A673 (cell line): ENCODE measurements around the gene ADAMTS13. TPM values are rescaled to one million over a fixed set of nuclear protein-coding genes. Genes with fewer than 3 reads are reported as not detected.

Experiments used
- BruUV-seq: library from RNA; stranded (reverse); fragments of 400-500 nt; replicated peaks from 2 replicates; lab custom pipeline; 2021; lab: Mats Ljungman, UMichigan
- CTCF ChIA-PET: fragments of 300-600 bp; sonication (Branson Sonifier 250); formaldehyde crosslinking; loops from one replicate; lab custom pipeline; 2022; ENCODE audit warnings: antibody characterized with exemption; lab: Charles Lee
- POLR2A ChIA-PET: fragments of 300-600 bp; sonication (Branson Sonifier 250); formaldehyde crosslinking; loops from one replicate; lab custom pipeline; 2022; ENCODE audit warnings: antibody characterized with exemption; ENCODE audit not compliant: low non-redundant PET; lab: Charles Lee
- DNase-seq: peaks from one replicate; pipeline ENCODE4 v3.0.0-alpha.2; 2015; ENCODE audit warnings: low spot score
- H3K27ac ChIP-seq: fragments of 200-600 bp; sonication (generic); 2 replicates; pipeline ENCODE4 v1.5.1; 2016; ENCODE audit warnings: mixed run types, low read depth, mild to moderate bottlenecking, mixed read lengths, antibody characterized with exemption, low read length; ENCODE audit not compliant: poor library complexity, severe bottlenecking
- H3K27me3 ChIP-seq: fragments of 200-600 bp; sonication (generic); replicated peaks from 2 replicates; pipeline ENCODE4 v1.6.1; 2017; ENCODE audit warnings: mixed run types, low read depth, mild to moderate bottlenecking, mixed read lengths, antibody characterized with exemption, low read length; ENCODE audit not compliant: insufficient read depth, poor library complexity
- H3K36me3 ChIP-seq: fragments of 200-600 bp; sonication (generic); 2 replicates; pipeline ENCODE4 v1.6.1; 2016; ENCODE audit warnings: mixed run types, mild to moderate bottlenecking, mixed read lengths, antibody characterized with exemption, low read length; ENCODE audit not compliant: insufficient read depth, poor library complexity, severe bottlenecking
- H3K4me1 ChIP-seq: fragments of 200-600 bp; sonication (generic); 2 replicates; pipeline ENCODE4 v1.6.1; 2017; ENCODE audit warnings: mixed run types, mild to moderate bottlenecking, mixed read lengths, antibody characterized with exemption, low read length; ENCODE audit not compliant: insufficient read depth, poor library complexity, severe bottlenecking
- H3K4me3 ChIP-seq: fragments of 200-600 bp; sonication (generic); 2 replicates; pipeline ENCODE4 v1.5.1; 2016; ENCODE audit warnings: low read depth, mixed run types, mild to moderate bottlenecking, mixed read lengths, low read length; ENCODE audit not compliant: poor library complexity, severe bottlenecking
- H3K9me3 ChIP-seq: fragments of 200-600 bp; sonication (generic); 2 replicates; pipeline ENCODE4 v1.6.1; 2016; ENCODE audit warnings: mixed run types, low read depth, mild to moderate bottlenecking, mixed read lengths, antibody characterized with exemption, low read length; ENCODE audit not compliant: poor library complexity, severe bottlenecking
- EZH2 ChIP-seq: fragments of 200-600 bp; sonication (generic); IDR thresholded peaks from 2 replicates; pipeline ENCODE4 v1.6.1; 2017; ENCODE audit warnings: borderline replicate concordance, low read depth, mild to moderate bottlenecking, mixed read lengths, antibody characterized with exemption, low read length; ENCODE audit not compliant: poor library complexity, severe bottlenecking
- intact Hi-C: fragments of 100-400 bp; cut with micrococcal nuclease; formaldehyde crosslinking; loops from one replicate; pipeline ENCODE4 v1.10.0; 2022; ENCODE audit not compliant: unreplicated experiment
- total RNA-seq: library from RNA; stranded (reverse); gene quantifications from 2 replicates; pipeline ENCODE4 v1.2.3, GENCODE V29; 2021
- TF ChIP-seq, protein P1 (sequence below): fragments of 300-800, 200-600 bp; sonication (generic); conservative IDR thresholded peaks from 2 replicates; pipeline ENCODE4 v1.5.1; 2017; ENCODE audit warnings: low read depth, mild to moderate bottlenecking, antibody characterized with exemption, low read length, moderate library complexity, mixed read lengths

ADAMTS13 gene
- total RNA-seq, 1 experiment from 2014 or later: 1.3 TPM

GRCh38 chr9:133472753-133473378 lies 50.7 kb downstream of the ADAMTS13 start:
- Histone ChIP-seq H3K4me3 (no peak overlapping the region), H3K27ac (no peak overlapping the region), H3K4me1 (no peaks in the 10 kb centered on the region), H3K27me3 (no peaks in the 10 kb centered on the region), H3K36me3 (no peaks in the 10 kb centered on the region), H3K9me3 (no peaks in the 10 kb centered on the region)
- intact Hi-C loops: no loop called here
- ChIA-PET CTCF (no interaction called here), POLR2A (no interaction called here)
- TF ChIP-seq, protein P1, sequence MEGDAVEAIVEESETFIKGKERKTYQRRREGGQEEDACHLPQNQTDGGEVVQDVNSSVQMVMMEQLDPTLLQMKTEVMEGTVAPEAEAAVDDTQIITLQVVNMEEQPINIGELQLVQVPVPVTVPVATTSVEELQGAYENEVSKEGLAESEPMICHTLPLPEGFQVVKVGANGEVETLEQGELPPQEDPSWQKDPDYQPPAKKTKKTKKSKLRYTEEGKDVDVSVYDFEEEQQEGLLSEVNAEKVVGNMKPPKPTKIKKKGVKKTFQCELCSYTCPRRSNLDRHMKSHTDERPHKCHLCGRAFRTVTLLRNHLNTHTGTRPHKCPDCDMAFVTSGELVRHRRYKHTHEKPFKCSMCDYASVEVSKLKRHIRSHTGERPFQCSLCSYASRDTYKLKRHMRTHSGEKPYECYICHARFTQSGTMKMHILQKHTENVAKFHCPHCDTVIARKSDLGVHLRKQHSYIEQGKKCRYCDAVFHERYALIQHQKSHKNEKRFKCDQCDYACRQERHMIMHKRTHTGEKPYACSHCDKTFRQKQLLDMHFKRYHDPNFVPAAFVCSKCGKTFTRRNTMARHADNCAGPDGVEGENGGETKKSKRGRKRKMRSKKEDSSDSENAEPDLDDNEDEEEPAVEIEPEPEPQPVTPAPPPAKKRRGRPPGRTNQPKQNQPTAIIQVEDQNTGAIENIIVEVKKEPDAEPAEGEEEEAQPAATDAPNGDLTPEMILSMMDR: no peak
- TF ChIP-seq EZH2: no peak
- no TSS peak for BruUV-seq
- DNase-seq: no peak

DNA sequence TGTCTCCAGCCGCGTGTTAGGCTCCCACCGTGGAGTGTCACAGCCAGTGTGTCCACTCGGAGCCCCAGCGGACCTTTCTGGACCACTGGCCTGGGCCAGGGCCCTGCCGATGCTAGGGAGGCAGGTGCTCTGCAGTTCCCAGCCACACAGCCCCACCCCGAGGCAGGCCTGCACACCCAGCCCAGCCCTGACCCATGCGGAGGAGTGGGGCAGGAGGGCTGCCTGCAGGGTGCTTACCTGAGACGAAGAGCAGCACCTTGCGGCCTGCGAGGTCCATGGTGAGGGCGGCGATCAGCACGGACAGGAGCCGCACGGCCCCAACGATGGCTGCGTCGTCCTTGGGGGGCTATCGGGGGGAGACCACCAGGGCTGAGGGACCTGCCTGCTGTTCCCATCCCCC lies 51.6 kb downstream of the ADAMTS13 start:
- Histone ChIP-seq H3K4me3 (no peak overlapping the region), H3K9me3 (no peaks in the 10 kb centered on the region), H3K36me3 (no peaks in the 10 kb centered on the region), H3K27ac (no peak overlapping the region), H3K27me3 (no peaks in the 10 kb centered on the region), H3K4me1 (peaks cover 6% of the 10 kb centered on the region)
- TF ChIP-seq, protein P1: no peak
- no peak for TF ChIP-seq EZH2
- ChIA-PET POLR2A (interaction anchor here (0.5 kb wide), 1 partner anchor 201 kb away, joined by 8 read pairs; no protein-coding TSS in a partner anchor), CTCF (no interaction called here)
- intact Hi-C loops: no loop called here
- no TSS peak for BruUV-seq
- no peak for DNase-seq

DNA sequence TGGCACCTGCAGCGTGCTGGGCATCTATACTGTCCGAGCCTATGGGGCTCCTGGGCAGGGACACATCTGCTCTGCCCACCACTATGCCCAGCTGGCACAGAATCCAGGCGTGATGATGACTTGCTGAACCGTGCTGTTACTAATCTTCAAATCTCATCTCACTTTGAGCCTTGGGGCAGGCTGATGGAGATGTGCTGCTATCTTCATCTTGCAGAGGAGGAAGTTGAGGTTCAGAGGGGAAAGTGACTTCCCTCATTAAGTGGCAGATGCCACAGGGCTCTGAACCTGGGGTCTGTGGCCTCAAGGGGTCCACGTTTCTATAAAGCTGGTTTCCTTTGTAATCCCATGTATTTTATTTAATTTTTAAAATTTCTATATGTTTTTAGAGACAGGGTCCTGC lies 52.0 kb downstream of the ADAMTS13 start:
- BruUV-seq: no TSS peak

More for the DNA sequence above, 52.0 kb downstream of the ADAMTS13 start:
- H3K36me3 ChIP-seq: no peaks in the 10 kb centered on the region
- no peak for TF ChIP-seq EZH2
- TF ChIP-seq, protein P1: no peak
- POLR2A ChIA-PET: no interaction called here
- H3K9me3 ChIP-seq: no peaks in the 10 kb centered on the region
- H3K27me3 ChIP-seq: no peaks in the 10 kb centered on the region
- H3K27ac ChIP-seq: no peak overlapping the region
- CTCF ChIA-PET: no interaction called here
- peaks cover 7% of the 10 kb centered on the region for H3K4me1 ChIP-seq
- DNase-seq: no peak
- no peak overlapping the region for H3K4me3 ChIP-seq
- intact Hi-C loops: no loop called here
